Esophagus muscularis mucosa (tissue), 3 donors: ENCODE results near the gene XPO6.

Experiments
- POLR2A ChIP-seq: fragments of 450-650 bp; IDR thresholded peaks from one replicate; pipeline ENCODE4 v1.6.1; 2017; ENCODE audit warnings: antibody characterized with exemption, moderate library complexity, mild to moderate bottlenecking, low read depth
- POLR2AphosphoS5 ChIP-seq, 2 donors: sonication (generic); formaldehyde crosslinking; IDR thresholded peaks; one replicate each; pipeline ENCODE4 v1.6.1; 2017; ENCODE audit warnings: antibody characterized with exemption in 2 of 2
- TF ChIP-seq, protein P1 (sequence below), 3 experiments: fragments of 200-600 bp in 2 of 3; fragments of 450-650 bp in 1 of 3; sonication (generic) in 2 of 3; IDR thresholded peaks; one replicate each; pipeline ENCODE4 v1.5.1; 2017 to 2019; ENCODE audit warnings: antibody characterized with exemption in 3 of 3, mild to moderate bottlenecking in 2 of 3, moderate library complexity in 1 of 3

DNA sequence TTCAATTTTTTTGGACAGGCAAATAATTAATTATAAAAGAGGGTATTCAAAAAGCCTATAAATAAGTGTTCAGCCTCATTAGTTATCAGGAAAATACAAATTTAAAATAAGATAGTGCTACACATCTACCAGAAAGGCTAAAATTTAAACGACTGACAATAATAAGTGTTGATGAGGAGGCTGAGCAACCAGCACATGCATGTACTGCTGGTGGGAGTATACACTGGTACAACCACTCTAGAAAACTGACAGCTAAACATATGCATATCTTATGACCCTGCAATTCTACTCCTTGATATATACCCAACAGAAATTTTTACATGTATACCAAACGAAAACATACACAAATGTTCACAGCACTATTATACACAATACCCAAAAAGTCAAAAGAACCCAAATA, 27.1 kb downstream of the XPO6 start:
- TF ChIP-seq, protein P1, sequence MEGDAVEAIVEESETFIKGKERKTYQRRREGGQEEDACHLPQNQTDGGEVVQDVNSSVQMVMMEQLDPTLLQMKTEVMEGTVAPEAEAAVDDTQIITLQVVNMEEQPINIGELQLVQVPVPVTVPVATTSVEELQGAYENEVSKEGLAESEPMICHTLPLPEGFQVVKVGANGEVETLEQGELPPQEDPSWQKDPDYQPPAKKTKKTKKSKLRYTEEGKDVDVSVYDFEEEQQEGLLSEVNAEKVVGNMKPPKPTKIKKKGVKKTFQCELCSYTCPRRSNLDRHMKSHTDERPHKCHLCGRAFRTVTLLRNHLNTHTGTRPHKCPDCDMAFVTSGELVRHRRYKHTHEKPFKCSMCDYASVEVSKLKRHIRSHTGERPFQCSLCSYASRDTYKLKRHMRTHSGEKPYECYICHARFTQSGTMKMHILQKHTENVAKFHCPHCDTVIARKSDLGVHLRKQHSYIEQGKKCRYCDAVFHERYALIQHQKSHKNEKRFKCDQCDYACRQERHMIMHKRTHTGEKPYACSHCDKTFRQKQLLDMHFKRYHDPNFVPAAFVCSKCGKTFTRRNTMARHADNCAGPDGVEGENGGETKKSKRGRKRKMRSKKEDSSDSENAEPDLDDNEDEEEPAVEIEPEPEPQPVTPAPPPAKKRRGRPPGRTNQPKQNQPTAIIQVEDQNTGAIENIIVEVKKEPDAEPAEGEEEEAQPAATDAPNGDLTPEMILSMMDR (IDR thresholded peaks at IDR 0.05), result no peak
- TF ChIP-seq POLR2A, result no peak
- no peak for TF ChIP-seq POLR2AphosphoS5 (IDR thresholded peaks at IDR 0.05)
